GM23248 (cell line): ENCODE results near the gene MIB2. TPM values are rescaled to one million over a fixed set of nuclear protein-coding genes. Genes with fewer than 3 reads are reported as not detected.

Source experiments
- DNase-seq: peaks from one replicate; pipeline ENCODE4 v3.0.0-alpha.2; 2015
- H2AFZ ChIP-seq: fragments of 200-600 bp; sonication (generic); 2 replicates; pipeline ENCODE4 v1.6.1; 2016; ENCODE audit warnings: antibody characterized with exemption
- H3F3A ChIP-seq: fragments of 200-600 bp; sonication (generic); 2 replicates; pipeline ENCODE4 v1.6.1; 2016; ENCODE audit warnings: mild to moderate bottlenecking, antibody characterized with exemption, mixed run types; ENCODE audit not compliant: insufficient read depth
- H3K27ac ChIP-seq: fragments of 200-600 bp; sonication (generic); 2 replicates; pipeline ENCODE4 v1.5.1; 2016; ENCODE audit warnings: mild to moderate bottlenecking
- H3K27me3 ChIP-seq: fragments of 200-600 bp; sonication (generic); replicated peaks from 2 replicates; pipeline ENCODE4 v1.6.1; 2016; ENCODE audit warnings: mild to moderate bottlenecking; ENCODE audit not compliant: insufficient read depth
- H3K36me3 ChIP-seq: fragments of 200-600 bp; sonication (generic); 2 replicates; pipeline ENCODE4 v1.6.1; 2016; ENCODE audit warnings: low read depth, mild to moderate bottlenecking
- H3K4me1 ChIP-seq: fragments of 200-600 bp; sonication (generic); 2 replicates; pipeline ENCODE4 v1.6.1; 2016; ENCODE audit warnings: mild to moderate bottlenecking; ENCODE audit not compliant: insufficient read depth
- H3K4me2 ChIP-seq: fragments of 200-600 bp; sonication (generic); one replicate; pipeline ENCODE4 v1.6.1; 2016; ENCODE audit warnings: mild to moderate bottlenecking; ENCODE audit not compliant: unreplicated experiment
- H3K4me3 ChIP-seq: fragments of 200-600 bp; sonication (generic); 2 replicates; pipeline ENCODE4 v1.5.1; 2016; ENCODE audit warnings: mild to moderate bottlenecking
- H3K79me2 ChIP-seq: fragments of 200-600 bp; sonication (generic); 2 replicates; pipeline ENCODE4 v1.6.1; 2016; ENCODE audit warnings: mild to moderate bottlenecking; ENCODE audit not compliant: insufficient read depth
- H3K9ac ChIP-seq: fragments of 200-600 bp; sonication (generic); 2 replicates; pipeline ENCODE4 v1.6.1; 2016; ENCODE audit warnings: mild to moderate bottlenecking
- H3K9me2 ChIP-seq: fragments of 200-600 bp; sonication (generic); 2 replicates; pipeline ENCODE4 v1.6.1; 2016; ENCODE audit warnings: mixed run types, mild to moderate bottlenecking, moderate library complexity; ENCODE audit not compliant: insufficient read depth
- H3K9me3 ChIP-seq: fragments of 200-600 bp; sonication (generic); one replicate; pipeline ENCODE4 v1.6.1; 2017; ENCODE audit warnings: low read depth
- H4K20me1 ChIP-seq: fragments of 200-600 bp; sonication (generic); 2 replicates; pipeline ENCODE4 v1.6.0; 2016; ENCODE audit not compliant: insufficient read depth
- EZH2 ChIP-seq: fragments of 200-600 bp; sonication (generic); IDR thresholded peaks from 2 replicates; pipeline ENCODE4 v1.6.1; 2018; ENCODE audit warnings: antibody characterized with exemption, mild to moderate bottlenecking; ENCODE audit not compliant: insufficient read depth, poor library complexity, severe bottlenecking
- EZH2phosphoT487 ChIP-seq: fragments of 200-600 bp; sonication (generic); IDR thresholded peaks from 2 replicates; pipeline ENCODE4 v1.6.1; 2018; ENCODE audit warnings: antibody characterized with exemption, moderate library complexity, mild to moderate bottlenecking, low read depth; ENCODE audit not compliant: insufficient read depth
- WGBS, 2 experiments: methylation state at CpG; one replicate each; pipeline ENCODE4 v1.1.6; 2015 to 2017; ENCODE audit warnings: low lambda C conversion rate in 2 of 2, low coverage in 1 of 2; ENCODE audit errors: missing lambda C conversion rate in 2 of 2; 5-methylcytosine and 5-hydroxymethylcytosine counted together
- in situ Hi-C: fragments of 300-500 bp; cut with MboI; formaldehyde crosslinking; loops from 2 replicates; pipeline ENCODE4 v1.15.0; 2020
- polyA plus RNA-seq: library from polyadenylated mRNA; unstranded; fragments of >200 nt; fragmentation: Nextera tagmentation; extraction: Ambion mirVana; gene quantifications from 2 replicates; pipeline ENCODE4 v1.2.1, GENCODE V29; 2016
- total RNA-seq: library from RNA; depleted of rRNA; stranded (reverse); fragments of >200 nt; shearing (Covaris generic); gene quantifications from 2 replicates; pipeline ENCODE4 v1.2.3, GENCODE V29; 2014

Gene MIB2
- total and polyA plus RNA-seq, 2 experiments from 2014 or later = 30.3 to 70.5 TPM

- Histone ChIP-seq H3K4me1 (peaks cover under 1% of the 10 kb centered on the region; the same call in 1 of the 2 replicates), H3K4me2 (no peak overlapping the region), H3K36me3 (no peaks in the 10 kb centered on the region), H3K27me3 (no peaks in the 10 kb centered on the region), H3K9me2 (no peaks in the 10 kb centered on the region), H3F3A (no peaks in the 10 kb centered on the region), H2AFZ (no peak overlapping the region), H3K27ac (no peak overlapping the region), H3K79me2 (peaks cover 12% of the 10 kb centered on the region), H3K9ac (no peak overlapping the region), H3K9me3 (no peaks in the 10 kb centered on the region), H3K4me3 (no peak overlapping the region), H4K20me1 (no peaks in the 10 kb centered on the region)
- WGBS, 2 experiments = 44 to 54% methylated on average over 21 of the region's 21 CpGs
- in situ Hi-C loops = no loop called here
- DNase-seq = peak; percentile 51
- TF ChIP-seq EZH2 (no peak), EZH2phosphoT487 (no peak)
These were observed 6.9 kb downstream of the MIB2 start for GRCh38 chr1:1622010-1622787.

DNA sequence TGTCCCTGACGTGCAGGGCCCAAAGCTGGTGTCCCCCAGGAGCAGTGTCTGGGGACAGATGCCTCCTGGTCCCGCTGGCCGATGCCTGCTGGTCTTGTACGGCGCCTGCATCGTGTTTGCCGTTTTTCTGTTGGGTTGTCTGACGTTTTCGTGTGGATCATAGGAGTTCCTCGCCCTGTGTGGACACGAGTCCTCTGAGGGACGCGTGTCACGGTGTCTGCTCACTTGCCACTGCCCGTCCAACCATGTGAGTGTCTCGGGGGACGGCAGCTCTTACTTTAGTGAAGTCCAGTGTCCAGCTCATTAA lies 7.4 kb downstream of the MIB2 start:
- H3K4me3 ChIP-seq = no peak overlapping the region
- no peaks in the 10 kb centered on the region for H3K9me3 ChIP-seq
- peaks cover 7% of the 10 kb centered on the region for H3K79me2 ChIP-seq
- no peak overlapping the region for H3K9ac ChIP-seq
- no peaks in the 10 kb centered on the region for H3K4me1 ChIP-seq
- TF ChIP-seq EZH2phosphoT487 (no peak), EZH2 (no peak)
- in situ Hi-C loops = no loop called here
- H3K9me2 ChIP-seq = no peaks in the 10 kb centered on the region
- no peak overlapping the region for H3K27ac ChIP-seq
- H3K4me2 ChIP-seq = no peak overlapping the region
- DNase-seq = no peak
- no peak overlapping the region for H2AFZ ChIP-seq
- WGBS, 2 experiments = 78 to 89% methylated on average over 17 of the region's 17 CpGs
- no peaks in the 10 kb centered on the region for H3K36me3 ChIP-seq
- no peaks in the 10 kb centered on the region for H3K27me3 ChIP-seq
- no peaks in the 10 kb centered on the region for H3F3A ChIP-seq
- H4K20me1 ChIP-seq = no peaks in the 10 kb centered on the region

DNA sequence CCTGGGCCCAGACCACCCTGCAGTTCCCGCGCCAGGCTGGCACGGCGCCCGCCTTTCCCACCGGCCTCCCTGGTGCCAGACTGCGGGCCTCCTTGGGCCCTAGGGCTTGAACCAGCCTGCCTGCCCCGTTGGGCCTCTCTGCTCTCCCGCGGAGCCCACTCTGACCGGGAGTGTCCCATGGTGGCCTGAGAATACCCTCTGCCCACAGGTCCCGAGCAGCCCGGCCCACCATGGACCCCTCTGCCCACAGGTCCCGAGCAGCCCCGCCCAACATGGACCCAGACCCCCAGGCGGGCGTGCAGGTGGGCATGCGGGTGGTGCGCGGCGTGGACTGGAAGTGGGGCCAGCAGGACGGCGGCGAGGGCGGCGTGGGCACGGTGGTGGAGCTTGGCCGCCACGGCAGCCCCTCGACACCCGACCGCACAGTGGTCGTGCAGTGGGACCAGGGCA lies 7.9 kb downstream of the MIB2 start:
- Histone ChIP-seq H3K4me2 (no peak overlapping the region), H3K79me2 (peaks cover 2% of the 10 kb centered on the region; the same call in 1 of the 2 replicates), H3K27me3 (no peaks in the 10 kb centered on the region), H3K4me1 (no peaks in the 10 kb centered on the region), H3K9ac (no peak overlapping the region), H3K9me2 (no peaks in the 10 kb centered on the region), H3F3A (no peaks in the 10 kb centered on the region), H3K9me3 (no peaks in the 10 kb centered on the region), H2AFZ (no peak overlapping the region), H3K36me3 (no peaks in the 10 kb centered on the region), H3K4me3 (no peak overlapping the region), H4K20me1 (no peaks in the 10 kb centered on the region), H3K27ac (no peak overlapping the region)
- TF ChIP-seq EZH2phosphoT487 = no peak
- no peak for TF ChIP-seq EZH2
- WGBS, 2 experiments = 92 to 95% methylated on average over 29 to 33 of the region's 33 CpGs
- in situ Hi-C loops = no loop called here
- no peak for DNase-seq

GRCh38 chr1:1623631-1624442 lies 8.5 kb downstream of the MIB2 start:
- in situ Hi-C loops = no loop called here
- H3K9ac ChIP-seq = no peak overlapping the region
- no peaks in the 10 kb centered on the region for H3K27me3 ChIP-seq
- no peak for DNase-seq
- no peak overlapping the region for H2AFZ ChIP-seq
- H3K9me3 ChIP-seq = no peaks in the 10 kb centered on the region
- no peaks in the 10 kb centered on the region for H3K79me2 ChIP-seq
- H3K27ac ChIP-seq = no peak overlapping the region
- H3K4me1 ChIP-seq = no peaks in the 10 kb centered on the region
- no peaks in the 10 kb centered on the region for H4K20me1 ChIP-seq
- H3K4me2 ChIP-seq = no peak overlapping the region
- H3K4me3 ChIP-seq = no peak overlapping the region
- WGBS, 2 experiments = 93 to 95% methylated on average over 41 to 51 of the region's 51 CpGs
- TF ChIP-seq EZH2phosphoT487 (no peak), EZH2 (no peak)
- no peaks in the 10 kb centered on the region for H3K9me2 ChIP-seq
- no peaks in the 10 kb centered on the region for H3K36me3 ChIP-seq
- no peaks in the 10 kb centered on the region for H3F3A ChIP-seq
